Measurements from ENCODE around the gene TTL.
"Not testable (repeated sequence)": the region's sequence is repeated elsewhere in the genome, so short reads cannot be mapped to it uniquely, and the experiment has no call there.

Gene TTL

DNA sequence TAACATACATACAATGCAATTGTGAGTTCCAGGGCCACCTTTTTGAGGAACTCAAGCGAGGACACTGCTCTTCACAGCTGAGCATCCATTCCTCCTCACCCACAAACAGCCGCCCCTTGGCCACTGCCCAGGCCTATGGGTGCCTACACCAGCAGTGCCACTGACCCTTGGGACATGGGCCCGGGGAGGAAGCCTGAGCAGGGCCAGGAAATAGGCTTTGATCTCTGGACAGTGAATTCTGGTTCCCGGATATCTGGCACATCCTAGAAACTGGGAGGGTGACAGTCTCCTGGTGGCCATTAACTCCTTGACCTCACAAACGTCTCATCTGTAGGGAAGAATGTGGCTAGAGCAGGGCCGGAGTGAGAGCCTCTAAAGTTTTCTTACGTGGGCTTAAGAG is 5.5 kb upstream of the TTL start:
- no peak for DNase-seq

DNA sequence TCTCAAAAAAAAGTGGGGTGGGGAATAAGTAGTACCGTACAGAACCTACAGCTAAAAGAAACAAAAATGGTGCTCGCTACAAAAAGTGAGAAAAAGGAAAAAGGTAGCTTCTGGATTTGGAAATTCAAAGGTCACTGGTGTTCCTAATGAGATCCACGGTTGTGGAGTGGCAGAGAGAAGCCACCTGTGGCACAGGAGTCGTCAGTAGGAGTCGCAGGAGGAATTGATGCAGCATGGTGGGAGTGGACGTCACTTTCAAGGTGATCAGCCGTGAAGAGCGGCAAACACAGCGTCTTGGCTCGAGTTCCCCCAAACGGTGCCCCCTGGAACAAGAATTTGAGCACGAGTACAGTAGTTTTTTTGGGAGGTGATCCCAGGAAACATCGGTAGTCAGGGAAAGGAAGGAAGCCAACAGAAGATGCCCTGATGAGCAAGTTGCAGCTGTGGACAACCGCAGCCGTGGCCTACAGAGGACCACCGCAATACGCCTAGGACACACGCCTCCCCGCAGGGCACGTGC is 1.4 kb upstream of the TTL start:
- DNase-seq = peak; percentile 63

DNA sequence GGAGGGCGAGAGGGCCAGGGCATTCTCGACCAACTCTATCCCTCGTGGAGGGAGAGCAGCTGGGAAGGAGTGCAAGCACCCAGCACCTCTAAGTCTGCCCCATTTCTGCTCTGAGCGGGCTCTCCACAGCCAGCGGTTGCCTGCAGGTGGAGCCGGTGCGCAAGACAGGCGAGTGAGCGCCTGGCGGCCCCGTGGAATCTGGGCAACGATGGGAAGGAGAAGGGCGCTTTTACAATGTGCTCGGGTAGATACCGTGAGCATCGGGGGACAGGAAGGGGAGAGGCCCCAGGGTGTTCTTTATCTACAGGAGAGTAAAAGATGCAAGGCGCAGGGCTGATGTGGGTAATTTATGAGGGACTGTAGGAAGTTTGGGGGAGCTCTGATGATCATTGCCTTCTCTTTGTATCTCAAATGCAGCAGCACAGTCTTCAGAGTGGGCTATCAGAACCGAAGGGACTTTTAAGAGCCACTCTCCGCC is 867 bp upstream of the TTL start:
- DNase-seq = peak; percentile 96

DNA sequence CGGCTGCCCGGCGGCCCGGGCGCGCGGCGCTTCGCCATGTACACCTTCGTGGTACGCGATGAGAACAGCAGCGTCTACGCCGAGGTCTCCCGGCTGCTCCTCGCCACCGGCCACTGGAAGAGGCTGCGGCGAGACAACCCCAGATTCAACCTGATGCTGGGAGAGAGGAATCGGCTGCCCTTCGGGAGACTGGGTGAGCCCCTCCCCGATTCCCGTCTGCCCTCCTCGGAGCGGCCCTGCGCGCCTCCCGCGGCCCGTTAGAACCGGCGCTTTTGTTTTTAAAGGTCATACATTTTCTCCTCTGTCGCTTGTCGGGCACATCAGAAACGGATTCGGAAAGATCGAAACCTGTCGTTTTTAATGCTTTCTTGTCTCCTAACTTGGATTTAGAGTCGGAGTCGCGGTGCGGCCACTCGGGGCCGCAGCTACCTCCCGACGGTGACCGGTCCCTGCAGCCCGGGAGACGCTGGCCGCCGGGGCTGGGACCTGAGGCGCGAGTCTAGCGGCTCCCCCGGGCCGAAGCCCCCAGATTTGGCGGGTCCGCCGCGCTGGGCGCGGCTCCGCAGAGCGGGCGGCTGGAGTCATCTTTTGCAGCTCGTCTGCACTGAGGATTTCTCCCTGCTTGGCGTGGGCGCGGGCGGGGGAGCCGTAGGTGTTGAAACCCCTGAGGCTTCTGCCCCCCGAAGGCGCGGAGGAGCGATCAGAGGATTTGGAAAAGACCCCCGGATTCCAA is 519 bp downstream of the TTL start:
- DNase-seq = peak; percentile 88

DNA sequence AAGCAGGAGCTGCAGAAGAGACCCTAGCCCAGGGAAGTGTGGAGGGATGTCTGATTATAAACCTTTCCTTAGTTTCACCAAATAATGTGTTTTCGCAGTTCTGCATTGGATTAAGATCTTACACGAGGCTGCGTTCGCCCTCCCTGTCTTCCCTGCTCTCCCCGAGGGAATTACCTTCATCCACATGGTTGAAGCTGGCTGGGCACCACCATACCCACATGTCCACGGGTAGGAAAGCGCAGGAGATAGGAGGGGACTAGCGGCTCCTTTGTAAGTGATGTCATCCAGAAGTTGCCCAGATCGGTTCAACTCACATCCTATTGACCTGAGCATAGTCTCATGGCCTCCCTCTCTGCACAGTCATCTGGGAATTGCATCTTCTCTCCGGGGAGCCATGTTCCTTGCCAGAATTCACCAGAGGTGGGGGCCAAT is 1.1 kb downstream of the TTL start:
- peak; percentile 72 for DNase-seq

DNA sequence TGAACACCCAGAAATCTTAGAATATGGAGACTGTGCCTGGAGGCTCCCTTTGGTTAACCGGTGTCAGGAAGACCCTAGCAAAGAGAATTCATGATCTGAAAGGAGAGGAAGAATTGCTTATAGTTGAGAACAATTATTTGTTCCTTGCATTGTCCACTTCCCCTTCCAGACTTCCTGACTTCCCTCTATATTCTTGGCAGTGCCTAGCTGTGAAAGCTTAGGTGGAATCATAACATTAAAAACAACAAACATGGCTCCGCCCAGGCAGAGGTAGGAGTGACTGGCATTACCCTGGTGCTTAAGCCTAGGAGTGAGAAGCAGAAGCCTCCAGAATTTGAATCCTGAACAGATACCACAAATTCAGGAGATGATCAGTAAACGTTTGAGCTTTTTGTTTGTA is 1.9 kb downstream of the TTL start:
- no peak for DNase-seq

DNA sequence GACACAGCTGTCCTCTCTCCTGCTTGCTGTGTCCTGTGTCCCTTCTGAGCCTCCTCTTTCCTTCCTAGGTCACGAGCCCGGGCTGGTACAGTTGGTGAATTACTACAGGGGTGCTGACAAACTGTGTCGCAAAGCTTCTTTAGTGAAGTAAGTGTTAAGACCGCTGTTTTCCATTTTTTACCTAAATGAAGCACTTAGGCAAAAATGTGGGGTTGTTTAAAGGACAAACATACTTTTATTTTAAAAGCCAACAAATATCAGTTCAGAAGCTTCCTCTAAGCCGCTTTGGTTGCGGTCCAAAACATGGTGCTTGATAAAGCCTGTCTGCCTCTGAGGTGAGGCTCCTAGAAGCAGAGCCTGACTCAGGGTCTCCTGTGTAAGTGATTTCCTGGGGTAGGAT is 3.9 kb downstream of the TTL start:
- no peak for DNase-seq

DNA sequence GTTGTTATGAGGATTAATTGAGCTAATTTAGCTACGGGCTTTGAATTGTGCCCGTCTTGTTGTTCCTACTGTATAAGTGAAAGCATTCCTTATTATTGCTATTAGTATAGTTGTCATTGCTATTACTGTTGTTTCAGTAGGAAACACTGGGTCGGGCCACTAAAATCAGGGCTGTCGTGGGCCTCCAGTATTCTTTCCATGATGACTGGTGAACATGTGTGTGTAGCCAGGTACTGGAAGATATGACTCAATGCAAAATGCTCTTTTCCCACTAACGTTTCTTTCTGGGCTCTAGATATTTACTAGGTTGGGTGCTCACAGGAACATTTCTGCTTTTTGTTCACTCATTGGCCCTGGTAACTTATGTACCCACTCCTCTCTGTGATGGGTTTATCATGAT is 4.9 kb downstream of the TTL start:
- no peak for DNase-seq

DNA sequence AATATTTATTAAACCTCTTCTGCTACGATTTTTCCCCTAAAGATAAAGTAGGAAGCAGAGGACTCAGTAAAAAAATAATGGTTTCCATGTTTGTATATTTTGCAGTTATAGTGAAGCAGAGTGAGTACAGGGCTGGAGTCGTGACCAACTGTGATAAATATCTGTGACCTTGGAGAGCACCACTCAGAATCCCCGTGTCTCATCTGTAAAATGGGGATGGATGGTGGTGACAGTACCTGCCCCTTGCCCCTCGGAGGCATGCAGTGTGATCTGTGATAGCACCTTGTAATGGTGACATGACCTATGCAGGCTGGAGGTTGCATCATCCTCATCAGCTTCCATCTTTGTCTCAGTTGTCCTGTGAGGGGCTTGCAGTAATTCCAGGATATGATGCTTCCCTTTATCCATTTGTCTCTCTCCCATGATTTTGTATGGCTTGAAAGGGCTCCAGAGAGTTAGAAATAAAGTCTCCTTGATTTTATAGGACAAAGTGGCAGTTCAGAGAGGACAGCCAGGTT is 5.5 kb downstream of the TTL start:
- DNase-seq = no peak

DNA sequence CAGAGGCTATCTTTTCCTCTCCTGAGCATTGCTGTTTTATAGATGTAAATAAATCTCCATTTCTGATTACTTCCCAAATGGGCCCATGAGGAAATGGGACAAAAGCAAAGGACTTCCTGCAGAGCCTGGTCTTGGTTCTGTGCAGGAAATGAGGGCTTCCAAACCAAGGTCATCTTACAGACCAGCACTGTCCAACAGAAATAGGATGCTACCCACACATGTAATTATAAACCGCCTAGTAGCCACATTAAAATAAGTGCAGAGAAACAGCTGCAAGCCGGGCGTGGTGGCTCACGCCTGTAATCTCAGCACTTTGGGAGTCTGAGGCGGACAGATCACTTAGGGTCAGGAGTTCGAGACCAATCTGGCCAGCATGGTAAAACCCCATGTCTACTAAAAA is 6.2 kb downstream of the TTL start:
- DNase-seq = no peak

DNA sequence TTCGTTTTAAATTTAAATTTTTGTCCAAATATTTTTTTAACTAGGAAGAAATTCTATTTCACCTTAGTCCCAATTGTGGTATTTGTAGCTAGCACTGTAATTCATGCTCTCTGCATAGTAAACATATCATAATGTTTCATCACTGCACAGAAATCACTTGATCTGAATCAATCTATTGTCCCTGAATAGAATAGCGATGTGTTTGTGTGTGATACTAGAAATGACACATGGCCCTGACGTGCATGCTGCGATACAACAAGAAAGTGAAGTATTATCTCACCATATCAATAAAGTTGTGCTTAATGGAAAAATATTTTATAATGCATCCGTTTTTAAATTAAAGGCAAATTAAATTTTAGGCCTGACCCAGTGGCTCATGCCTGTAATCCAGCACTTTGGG is 10.0 kb downstream of the TTL start:
- DNase-seq = no peak

DNA sequence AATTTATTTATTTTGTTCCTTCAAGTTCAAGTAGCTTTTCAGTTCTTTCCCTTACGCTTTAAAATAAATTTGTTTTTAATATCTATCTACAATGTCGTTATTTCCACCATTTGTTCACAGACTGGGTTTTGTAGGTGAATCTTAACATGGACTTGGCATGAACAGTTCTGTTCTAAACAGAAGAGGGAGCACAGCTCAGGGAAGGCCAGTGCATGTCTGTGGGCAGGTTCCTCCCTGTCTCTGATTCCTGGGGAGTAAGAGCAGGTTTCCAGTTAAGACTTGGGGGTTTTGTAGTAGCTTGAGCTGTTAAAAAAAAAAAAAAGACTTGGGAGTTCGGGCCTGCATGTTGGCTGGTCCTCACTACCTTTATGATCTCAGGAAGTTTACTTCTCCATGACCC is 11.1 kb downstream of the TTL start:
- DNase-seq = no peak

DNA sequence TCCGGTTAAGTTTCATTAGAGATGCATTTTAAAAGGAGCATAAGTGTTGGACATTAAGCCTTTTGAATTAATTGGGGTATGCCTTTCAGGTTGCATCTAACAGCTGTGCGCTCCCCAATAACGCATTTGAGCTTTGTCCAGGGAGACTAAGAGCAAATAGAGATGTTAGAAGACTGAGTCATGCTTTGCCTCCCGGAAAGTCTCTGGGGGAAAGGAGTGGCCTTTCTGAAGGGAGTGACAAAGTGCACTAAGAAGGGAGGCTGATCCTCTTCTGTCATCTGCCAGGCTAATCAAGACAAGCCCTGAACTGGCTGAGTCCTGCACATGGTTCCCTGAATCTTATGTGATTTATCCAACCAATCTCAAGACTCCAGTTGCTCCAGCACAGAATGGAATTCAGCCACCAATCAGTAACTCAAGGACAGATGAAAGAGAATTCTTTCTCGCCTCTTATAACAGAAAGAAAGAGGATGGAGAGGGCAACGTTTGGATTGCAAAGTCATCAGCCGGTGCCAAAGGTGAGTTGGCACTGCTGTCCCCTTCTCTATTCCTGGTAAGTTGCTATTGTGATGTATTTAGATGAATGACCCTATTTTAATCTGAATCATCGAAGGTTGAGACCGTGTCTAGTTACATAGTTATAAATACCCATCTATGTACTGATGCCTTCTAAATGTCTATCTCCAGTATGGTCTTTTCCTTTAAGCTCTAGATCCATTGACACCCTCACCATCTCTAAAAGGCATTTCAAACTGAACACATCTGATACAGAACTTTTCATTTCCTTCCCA is 12.1 kb downstream of the TTL start:
- peak; percentile 26 for DNase-seq

DNA sequence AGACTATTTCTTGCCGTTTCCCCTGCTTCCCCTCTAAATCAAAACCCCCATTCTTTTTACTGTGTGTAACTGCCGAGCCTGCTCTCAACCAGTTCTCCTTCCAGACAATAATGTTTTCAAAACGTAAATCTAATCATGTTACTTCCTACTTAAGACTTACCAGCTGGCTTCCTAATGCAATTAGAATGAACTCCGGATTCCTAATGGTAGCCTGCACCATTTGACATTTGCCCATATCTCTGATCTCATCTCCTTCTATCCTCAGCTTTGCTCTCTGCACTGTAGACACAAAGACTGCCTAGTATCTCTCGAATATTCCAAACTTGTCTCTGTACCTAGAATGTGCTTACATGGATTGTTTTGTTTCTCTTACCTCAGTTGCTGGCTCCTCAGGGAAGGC is 12.9 kb downstream of the TTL start:
- DNase-seq = no peak

DNA sequence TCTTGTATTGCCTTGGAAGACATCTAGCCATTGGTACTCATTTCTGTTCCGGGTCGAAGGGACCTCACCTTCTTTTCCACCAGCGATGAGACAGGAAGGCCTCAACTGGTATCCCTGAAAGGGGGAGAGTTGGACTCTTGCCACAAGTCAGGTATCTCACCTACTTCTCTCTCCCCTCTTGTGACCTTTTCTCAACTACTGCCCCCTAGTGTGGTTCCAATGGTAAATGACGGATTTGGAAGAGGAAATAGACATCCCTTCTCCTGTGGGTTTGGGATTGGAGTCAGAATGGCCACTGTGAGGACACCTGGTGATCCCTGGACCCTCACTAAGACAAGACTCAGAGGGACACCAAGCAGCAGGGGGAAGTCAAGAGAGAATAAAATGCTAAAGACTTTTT is 13.9 kb downstream of the TTL start:
- DNase-seq = not testable (repeated sequence)

DNA sequence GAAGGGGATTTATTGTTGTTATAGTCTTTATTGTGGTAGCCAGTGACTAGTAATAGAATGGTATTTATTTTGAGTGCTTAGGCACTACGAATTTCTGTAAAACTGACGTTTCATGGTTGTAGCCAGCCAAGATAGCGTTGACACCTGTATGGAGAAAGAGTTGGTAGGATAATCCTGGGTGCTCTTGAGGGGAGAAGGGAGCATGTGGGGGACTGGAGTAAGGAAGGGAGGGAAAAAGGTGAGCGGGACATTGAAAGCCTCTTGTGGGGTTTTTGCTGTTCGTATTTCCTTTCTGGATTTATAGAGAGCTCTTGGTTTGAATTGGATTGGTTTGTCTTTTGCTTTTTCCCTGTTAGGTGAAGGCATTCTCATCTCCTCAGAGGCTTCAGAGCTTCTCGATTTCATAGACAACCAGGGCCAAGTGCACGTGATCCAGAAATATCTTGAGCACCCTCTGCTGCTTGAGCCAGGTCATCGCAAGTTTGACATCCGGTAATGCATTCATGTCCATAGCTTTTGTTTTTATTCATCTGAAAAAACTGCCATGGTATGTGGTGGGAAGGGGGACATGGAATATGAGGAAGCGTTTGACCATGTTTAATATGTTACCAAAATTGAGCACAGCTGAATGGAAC is 19.0 kb downstream of the TTL start:
- peak; percentile 77 for DNase-seq

DNA sequence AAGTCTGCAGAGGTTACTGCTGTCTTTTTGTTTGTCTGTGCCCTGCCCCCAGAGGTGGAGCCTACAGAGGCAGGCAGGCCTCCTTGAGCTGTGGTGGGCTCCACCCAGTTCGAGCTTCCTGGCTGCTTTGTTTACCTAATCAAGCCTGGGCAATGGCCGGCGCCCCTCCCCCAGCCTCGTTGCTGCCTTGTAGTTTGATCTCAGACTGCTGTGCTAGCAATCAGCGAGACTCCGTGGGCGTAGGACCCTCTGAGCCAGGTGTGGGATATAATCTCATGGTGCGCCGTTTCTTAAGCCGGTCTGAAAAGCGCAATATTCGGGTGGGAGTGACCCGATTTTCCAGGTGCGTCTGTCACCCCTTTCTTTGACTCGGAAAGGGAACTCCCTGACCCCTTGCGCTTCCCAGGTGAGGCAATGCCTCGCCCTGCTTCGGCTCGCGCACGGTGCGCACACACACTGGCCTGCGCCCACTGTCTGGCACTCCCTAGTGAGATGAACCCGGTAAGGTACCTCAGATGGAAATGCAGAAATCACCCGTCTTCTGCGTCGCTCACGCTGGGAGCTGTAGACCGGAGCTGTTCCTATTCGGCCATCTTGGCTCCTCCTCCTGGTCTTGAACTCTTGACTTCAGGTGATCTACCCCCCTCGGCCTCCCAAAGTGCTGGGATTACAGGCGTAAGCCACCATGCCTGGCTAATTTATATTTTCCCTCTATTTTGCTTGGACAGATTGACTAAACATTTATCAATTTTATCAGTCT is 27.5 kb downstream of the TTL start:
- not testable (repeated sequence) for DNase-seq

DNA sequence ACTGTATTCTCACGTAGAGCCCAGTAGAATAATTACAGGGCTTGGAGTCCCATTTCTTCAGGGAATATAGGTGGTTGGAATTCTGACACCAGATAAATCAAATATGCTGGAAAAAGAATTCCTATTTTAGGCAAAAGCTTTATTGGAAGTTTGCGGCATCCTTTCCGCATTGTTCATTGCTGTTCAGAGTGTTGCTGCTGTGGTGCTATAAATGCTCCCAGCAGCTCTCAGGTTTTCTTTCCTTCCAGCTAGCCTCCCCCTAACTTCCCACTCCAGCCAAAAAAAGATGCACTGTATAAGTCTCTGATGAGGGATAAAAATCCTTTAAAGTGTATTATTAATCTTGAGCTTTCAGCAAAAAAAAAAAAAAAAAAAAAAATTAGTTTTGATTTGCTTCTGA is 34.8 kb downstream of the TTL start:
- no peak for DNase-seq

DNA sequence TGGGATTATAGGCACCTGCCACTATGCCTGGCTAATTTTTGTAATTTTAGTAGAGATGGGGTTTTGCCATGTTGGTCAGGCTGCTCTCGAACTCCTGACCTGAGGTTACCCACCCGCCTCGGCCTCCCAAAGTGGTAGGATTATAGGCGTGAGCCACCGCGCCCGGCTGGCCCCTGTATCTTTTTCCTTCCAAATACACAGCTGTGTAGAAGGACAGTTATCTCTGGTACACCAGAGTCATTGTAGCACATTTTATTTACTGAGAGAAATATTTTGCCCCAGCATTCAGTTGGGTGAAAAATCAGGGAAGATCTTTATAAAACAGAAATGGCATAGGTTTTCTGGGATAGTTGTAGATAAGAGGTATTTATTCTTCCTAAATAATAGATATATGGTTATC is 36.9 kb downstream of the TTL start:
- DNase-seq = no peak

DNA sequence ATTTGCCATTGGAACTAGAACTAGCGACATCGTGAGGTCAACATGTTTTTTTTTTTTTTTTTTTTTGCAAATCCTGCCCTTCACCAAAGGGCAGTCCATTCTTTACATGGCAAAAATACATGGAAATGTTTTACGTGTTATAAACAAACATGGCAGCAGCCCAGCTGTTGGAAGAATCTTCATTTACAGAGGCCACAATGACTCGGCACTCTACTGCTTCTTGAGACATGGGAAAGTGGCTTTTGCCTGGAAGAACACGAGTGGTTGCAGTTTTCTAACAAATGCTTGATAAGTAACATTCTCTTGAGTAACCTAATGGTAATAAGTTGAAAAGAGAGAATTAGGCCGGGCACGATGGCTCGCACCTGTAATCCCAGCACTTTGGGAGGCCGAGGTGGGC is 37.5 kb downstream of the TTL start:
- DNase-seq = no peak

DNA sequence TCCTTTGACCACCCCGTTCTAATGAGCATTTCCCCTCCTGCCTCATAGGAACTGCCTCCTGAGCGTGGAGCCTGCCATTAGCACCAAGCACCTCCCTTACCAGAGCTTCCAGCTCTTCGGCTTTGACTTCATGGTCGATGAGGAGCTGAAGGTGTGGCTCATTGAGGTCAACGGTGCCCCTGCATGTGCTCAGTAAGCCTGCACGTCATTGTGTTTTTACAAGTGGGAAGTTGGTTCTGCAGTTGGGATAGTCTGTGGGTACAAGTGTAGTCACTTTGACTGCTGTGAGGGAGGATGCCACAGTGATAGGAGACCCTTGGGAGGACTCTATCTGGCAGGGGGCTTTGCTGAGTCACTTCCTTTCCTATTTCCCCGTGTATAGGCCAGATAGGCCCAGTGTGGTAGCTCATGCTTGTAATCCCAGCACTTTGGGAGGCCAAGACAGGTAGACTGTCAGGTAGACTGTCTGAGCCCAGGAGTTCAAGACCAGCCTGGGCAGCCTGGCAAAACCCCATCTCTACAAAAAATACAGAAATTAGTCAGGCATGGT is 38.4 kb downstream of the TTL start:
- no peak for DNase-seq

DNA sequence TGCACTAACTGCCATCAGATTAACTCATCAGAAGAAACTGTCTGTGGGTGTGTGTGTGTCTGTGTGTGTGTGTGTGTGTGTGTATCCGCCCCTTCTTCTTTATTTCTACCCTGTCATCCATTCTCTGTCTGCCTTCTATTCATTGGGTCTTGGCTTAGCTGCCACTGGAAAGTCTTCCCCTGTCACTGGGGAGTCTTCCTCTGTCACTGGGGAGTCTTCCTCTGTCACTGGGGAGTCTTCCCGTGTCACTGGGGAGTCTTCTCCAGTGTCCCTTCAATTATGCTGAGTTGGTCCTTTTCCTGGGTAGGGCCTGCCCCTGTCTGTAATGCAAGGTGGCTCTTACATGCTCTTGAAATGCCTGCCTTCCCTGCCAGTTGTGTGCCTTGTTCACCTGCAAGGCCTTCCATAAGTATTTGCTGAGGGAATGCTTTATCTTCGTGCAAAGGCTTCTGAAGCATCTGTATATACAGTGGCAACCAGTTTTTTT is 41.4 kb downstream of the TTL start:
- no peak for DNase-seq

Measured in DMS53 (cell line).